Ascending aorta (tissue), 2 donors: Measurements from ENCODE around the gene MYO1D. TPM values are rescaled to one million over a fixed set of nuclear protein-coding genes. Genes with fewer than 3 reads are reported as not detected.

ENCODE experiments used
- DNase-seq, 2 donors: peaks; one replicate each; pipeline ENCODE4 v3.0.0-alpha.2; 2019; ENCODE audit warnings: low spot score in 2 of 2
- H3K27ac ChIP-seq, 2 donors: fragments of 200-600 bp; sonication (generic); one replicate each; pipeline ENCODE4 v1.5.1; 2016 to 2017; ENCODE audit warnings: mild to moderate bottlenecking in 1 of 2
- H3K27me3 ChIP-seq: fragments of 200-600 bp; sonication (generic); one replicate; pipeline ENCODE4 v1.5.1; 2017
- H3K36me3 ChIP-seq, 2 donors: fragments of 200-600 bp; sonication (generic); one replicate each; pipeline ENCODE4 v1.5.1; 2016
- H3K4me1 ChIP-seq, 2 donors: fragments of 200-600 bp; sonication (generic); one replicate each; pipeline ENCODE4 v1.5.1; 2016 to 2017; ENCODE audit warnings: mild to moderate bottlenecking in 1 of 2
- H3K4me3 ChIP-seq, 2 donors: fragments of 200-600 bp; sonication (generic); one replicate each; pipeline ENCODE4 v1.5.1; 2016 to 2017; ENCODE audit warnings: mild to moderate bottlenecking in 1 of 2
- H3K9me3 ChIP-seq, 2 donors: fragments of 200-600 bp; sonication (generic); one replicate each; pipeline ENCODE4 v1.5.1; 2016
- intact Hi-C: fragments of 100-400 bp; cut with DNase I; formaldehyde crosslinking; loops from one replicate; pipeline ENCODE4 v1.15.1; 2023
- total RNA-seq: library from RNA; depleted of rRNA; stranded (reverse); fragments of >200 nt; gene quantifications from one replicate; pipeline ENCODE4 v1.1.0, GENCODE V29; 2016
- TF ChIP-seq, protein P1 (sequence below), 3 experiments: fragments of 200-600 bp in 2 of 3; fragments of 450-650 bp in 1 of 3; sonication (generic) in 2 of 3; IDR thresholded peaks; one replicate each; pipeline ENCODE4 v1.5.1; 2016 to 2019; ENCODE audit warnings: antibody characterized with exemption in 3 of 3, mild to moderate bottlenecking in 1 of 3, moderate library complexity in 1 of 3

The MYO1D gene
- total RNA-seq, 1 donor from 2014 or later: 105 TPM

- no peaks in the 10 kb centered on the region for H3K9me3 ChIP-seq
- intact Hi-C loops: loop anchor here (5.0 to 10.0 kb wide), 5 partner anchors 174 to 514 kb away; partner anchors contain the start of genes MYO1D and SPACA3
- H3K4me3 ChIP-seq: no peak overlapping the region
- peaks cover 59 to 67% of the 10 kb centered on the region in 2 donors for H3K36me3 ChIP-seq
- TF ChIP-seq, protein P1, sequence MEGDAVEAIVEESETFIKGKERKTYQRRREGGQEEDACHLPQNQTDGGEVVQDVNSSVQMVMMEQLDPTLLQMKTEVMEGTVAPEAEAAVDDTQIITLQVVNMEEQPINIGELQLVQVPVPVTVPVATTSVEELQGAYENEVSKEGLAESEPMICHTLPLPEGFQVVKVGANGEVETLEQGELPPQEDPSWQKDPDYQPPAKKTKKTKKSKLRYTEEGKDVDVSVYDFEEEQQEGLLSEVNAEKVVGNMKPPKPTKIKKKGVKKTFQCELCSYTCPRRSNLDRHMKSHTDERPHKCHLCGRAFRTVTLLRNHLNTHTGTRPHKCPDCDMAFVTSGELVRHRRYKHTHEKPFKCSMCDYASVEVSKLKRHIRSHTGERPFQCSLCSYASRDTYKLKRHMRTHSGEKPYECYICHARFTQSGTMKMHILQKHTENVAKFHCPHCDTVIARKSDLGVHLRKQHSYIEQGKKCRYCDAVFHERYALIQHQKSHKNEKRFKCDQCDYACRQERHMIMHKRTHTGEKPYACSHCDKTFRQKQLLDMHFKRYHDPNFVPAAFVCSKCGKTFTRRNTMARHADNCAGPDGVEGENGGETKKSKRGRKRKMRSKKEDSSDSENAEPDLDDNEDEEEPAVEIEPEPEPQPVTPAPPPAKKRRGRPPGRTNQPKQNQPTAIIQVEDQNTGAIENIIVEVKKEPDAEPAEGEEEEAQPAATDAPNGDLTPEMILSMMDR (IDR thresholded peaks at IDR 0.05): no peak
- no peak overlapping the region for H3K27ac ChIP-seq
- DNase-seq: no peak
- no peaks in the 10 kb centered on the region for H3K27me3 ChIP-seq
- peaks cover 0 to 20% of the 10 kb centered on the region in 2 donors for H3K4me1 ChIP-seq
Measured at GRCh38 chr17:32481193-32481592, 395.7 kb downstream of the MYO1D start.

GRCh38 chr17:32479074-32479617 lies 397.8 kb downstream of the MYO1D start:
- Histone ChIP-seq H3K4me3 (no peak overlapping the region), H3K4me1 (peaks cover 0 to 13% of the 10 kb centered on the region in 2 donors), H3K9me3 (no peaks in the 10 kb centered on the region), H3K27me3 (no peaks in the 10 kb centered on the region), H3K36me3 (peaks cover 78 to 88% of the 10 kb centered on the region in 2 donors), H3K27ac (no peak overlapping the region)
- TF ChIP-seq, protein P1 (IDR thresholded peaks at IDR 0.05): no peak
- DNase-seq: no peak
- intact Hi-C loops: no loop called here

GRCh38 chr17:32477220-32477619 lies 399.7 kb downstream of the MYO1D start:
- Histone ChIP-seq H3K36me3 (peaks cover 93 to 98% of the 10 kb centered on the region in 2 donors), H3K27ac (no peak overlapping the region), H3K4me3 (no peak overlapping the region), H3K4me1 (no peaks in the 10 kb centered on the region), H3K27me3 (no peaks in the 10 kb centered on the region), H3K9me3 (no peaks in the 10 kb centered on the region)
- TF ChIP-seq, protein P1 (IDR thresholded peaks at IDR 0.05): no peak
- intact Hi-C loops: no loop called here
- DNase-seq: no peak

- Histone ChIP-seq H3K27me3 (no peaks in the 10 kb centered on the region), H3K36me3 (peaks cover 93 to 99% of the 10 kb centered on the region in 2 donors), H3K27ac (no peak overlapping the region), H3K4me1 (no peaks in the 10 kb centered on the region), H3K9me3 (no peaks in the 10 kb centered on the region), H3K4me3 (no peak overlapping the region)
- intact Hi-C loops: no loop called here
- DNase-seq: no peak
- TF ChIP-seq, protein P1 (IDR thresholded peaks at IDR 0.05): no peak
Measured at GRCh38 chr17:32475258-32475657, 401.7 kb downstream of the MYO1D start.

GRCh38 chr17:32471652-32472051 lies 405.3 kb downstream of the MYO1D start:
- intact Hi-C loops: no loop called here
- Histone ChIP-seq H3K9me3 (no peaks in the 10 kb centered on the region), H3K36me3 (peaks cover 83 to 99% of the 10 kb centered on the region in 2 donors), H3K4me1 (no peaks in the 10 kb centered on the region), H3K4me3 (no peak overlapping the region), H3K27ac (no peak overlapping the region), H3K27me3 (no peaks in the 10 kb centered on the region)
- DNase-seq: no peak
- TF ChIP-seq, protein P1 (IDR thresholded peaks at IDR 0.05): no peak
